Parathyroid adenoma (tissue), 2 donors: Measurements from ENCODE around the gene PKD1.

Source experiments
- H2AFZ ChIP-seq: fragments of 300-600 bp; sonication (generic); one replicate; pipeline ENCODE4 v1.7.0; 2017; ENCODE audit warnings: antibody characterized with exemption, mild to moderate bottlenecking
- H3K27ac ChIP-seq: fragments of 300-600 bp; sonication (generic); one replicate; pipeline ENCODE4 v1.7.0; 2017
- H3K27me3 ChIP-seq: fragments of 300-600 bp; sonication (generic); one replicate; pipeline ENCODE4 v1.7.0; 2017; ENCODE audit warnings: low read length; ENCODE audit not compliant: control insufficient read depth, insufficient read depth
- H3K36me3 ChIP-seq: fragments of 300-600 bp; sonication (generic); one replicate; pipeline ENCODE4 v1.7.0; 2017; ENCODE audit warnings: low read length; ENCODE audit not compliant: control insufficient read depth, insufficient read depth
- H3K4me1 ChIP-seq: fragments of 300-600 bp; sonication (generic); one replicate; pipeline ENCODE4 v1.7.0; 2017; ENCODE audit warnings: control low read depth
- H3K4me2 ChIP-seq: fragments of 300-600 bp; sonication (generic); one replicate; pipeline ENCODE4 v1.7.0; 2017; ENCODE audit warnings: low read length
- H3K4me3 ChIP-seq: fragments of 300-600 bp; sonication (generic); one replicate; pipeline ENCODE4 v1.7.0; 2017; ENCODE audit warnings: low read depth, low read length
- H3K79me2 ChIP-seq: fragments of 300-600 bp; sonication (generic); one replicate; pipeline ENCODE4 v1.7.0; 2017; ENCODE audit warnings: control low read depth
- H3K9ac ChIP-seq: fragments of 300-600 bp; sonication (generic); one replicate; pipeline ENCODE4 v1.7.0; 2017; ENCODE audit warnings: mild to moderate bottlenecking
- H3K9me3 ChIP-seq: fragments of 300-600 bp; sonication (generic); one replicate; pipeline ENCODE4 v1.7.0; 2017; ENCODE audit warnings: low read length; ENCODE audit not compliant: control insufficient read depth
- TF ChIP-seq, protein P1 (sequence below): fragments of 300-600 bp; sonication (generic); IDR thresholded peaks from one replicate; pipeline ENCODE4 v1.7.0; 2017; ENCODE audit warnings: antibody characterized with exemption, mild to moderate bottlenecking
- donor health status: primary hyperparathyroidism.

PKD1 gene

DNA sequence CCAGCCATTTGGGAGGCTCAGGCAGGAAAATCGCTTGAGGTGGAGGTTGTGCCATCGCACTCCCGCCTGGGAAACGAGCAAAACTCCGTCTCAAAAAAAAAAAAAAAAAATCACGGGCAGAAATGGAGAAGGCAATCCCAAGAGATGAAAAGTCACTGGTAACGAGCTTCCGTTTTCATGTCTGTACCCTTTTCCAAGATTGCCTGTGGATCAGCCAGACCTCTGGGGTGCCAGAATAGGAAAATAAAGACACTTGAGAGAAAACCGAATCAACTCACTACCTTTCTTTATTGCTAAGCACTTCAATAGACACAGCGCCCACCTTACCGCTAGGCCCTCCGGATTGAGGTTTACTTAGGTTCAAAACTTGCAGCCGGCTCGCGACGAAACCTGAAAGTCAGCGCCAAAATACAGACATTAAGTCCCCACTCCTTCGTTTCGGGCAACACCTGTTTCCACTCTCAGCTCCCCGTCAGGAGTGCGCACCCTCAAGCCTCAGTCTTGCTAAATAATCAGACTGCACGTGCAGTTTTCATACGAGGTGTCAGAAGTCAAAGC is 18.9 kb upstream of the PKD1 start:
- Histone ChIP-seq H2AFZ (peak overlapping the region; percentile 23), H3K9ac (no peak overlapping the region), H3K9me3 (no peaks in the 10 kb centered on the region), H3K4me1 (peaks cover 26% of the 10 kb centered on the region), H3K4me2 (peak overlapping the region; percentile 87), H3K27ac (peak overlapping the region; percentile 78), H3K4me3 (peak overlapping the region; percentile 97), H3K36me3 (no peaks in the 10 kb centered on the region), H3K27me3 (no peaks in the 10 kb centered on the region), H3K79me2 (peaks cover 50% of the 10 kb centered on the region)
- TF ChIP-seq, protein P1, sequence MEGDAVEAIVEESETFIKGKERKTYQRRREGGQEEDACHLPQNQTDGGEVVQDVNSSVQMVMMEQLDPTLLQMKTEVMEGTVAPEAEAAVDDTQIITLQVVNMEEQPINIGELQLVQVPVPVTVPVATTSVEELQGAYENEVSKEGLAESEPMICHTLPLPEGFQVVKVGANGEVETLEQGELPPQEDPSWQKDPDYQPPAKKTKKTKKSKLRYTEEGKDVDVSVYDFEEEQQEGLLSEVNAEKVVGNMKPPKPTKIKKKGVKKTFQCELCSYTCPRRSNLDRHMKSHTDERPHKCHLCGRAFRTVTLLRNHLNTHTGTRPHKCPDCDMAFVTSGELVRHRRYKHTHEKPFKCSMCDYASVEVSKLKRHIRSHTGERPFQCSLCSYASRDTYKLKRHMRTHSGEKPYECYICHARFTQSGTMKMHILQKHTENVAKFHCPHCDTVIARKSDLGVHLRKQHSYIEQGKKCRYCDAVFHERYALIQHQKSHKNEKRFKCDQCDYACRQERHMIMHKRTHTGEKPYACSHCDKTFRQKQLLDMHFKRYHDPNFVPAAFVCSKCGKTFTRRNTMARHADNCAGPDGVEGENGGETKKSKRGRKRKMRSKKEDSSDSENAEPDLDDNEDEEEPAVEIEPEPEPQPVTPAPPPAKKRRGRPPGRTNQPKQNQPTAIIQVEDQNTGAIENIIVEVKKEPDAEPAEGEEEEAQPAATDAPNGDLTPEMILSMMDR = no peak

DNA sequence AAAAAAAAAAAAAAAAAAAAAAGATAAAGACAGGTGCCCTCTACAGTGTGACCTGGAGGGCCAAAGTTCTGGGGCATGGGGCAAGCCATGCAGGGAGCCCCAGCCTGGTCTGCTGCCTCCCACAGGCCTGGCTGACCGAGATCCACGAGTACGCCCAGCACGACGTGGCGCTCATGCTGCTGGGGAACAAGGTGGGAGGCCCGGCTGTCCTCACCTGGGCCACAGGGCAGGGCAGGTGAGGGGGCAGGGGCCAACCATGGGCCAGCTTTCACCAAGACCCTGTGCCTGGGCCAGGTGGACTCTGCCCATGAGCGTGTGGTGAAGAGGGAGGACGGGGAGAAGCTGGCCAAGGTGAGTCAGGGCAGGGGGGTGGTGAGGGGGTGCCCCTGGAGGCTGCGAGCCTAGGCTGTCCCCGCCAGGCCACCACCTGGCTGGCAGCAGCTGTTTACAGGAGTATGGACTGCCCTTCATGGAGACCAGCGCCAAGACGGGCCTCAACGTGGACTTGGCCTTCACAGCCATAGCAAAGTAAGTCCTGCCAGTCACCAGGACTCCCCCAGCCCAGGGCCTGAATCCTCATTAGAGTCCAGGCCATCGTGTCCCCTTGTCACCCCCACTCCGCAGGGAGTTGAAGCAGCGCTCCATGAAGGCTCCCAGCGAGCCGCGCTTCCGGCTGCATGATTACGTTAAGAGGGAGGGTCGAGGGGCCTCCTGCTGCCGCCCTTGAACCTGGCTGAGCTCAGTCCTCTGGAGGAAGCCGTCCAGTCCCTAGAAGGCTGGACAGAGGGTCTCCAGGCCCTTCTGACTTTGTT is 17.2 kb upstream of the PKD1 start:
- peak overlapping the region; percentile 5 for H2AFZ ChIP-seq
- peak overlapping the region; percentile 97 for H3K4me3 ChIP-seq
- no peaks in the 10 kb centered on the region for H3K36me3 ChIP-seq
- H3K4me2 ChIP-seq = peak overlapping the region; percentile 87
- H3K9me3 ChIP-seq = no peaks in the 10 kb centered on the region
- no peaks in the 10 kb centered on the region for H3K27me3 ChIP-seq
- H3K79me2 ChIP-seq = peaks cover 51% of the 10 kb centered on the region
- H3K9ac ChIP-seq = no peak overlapping the region
- H3K4me1 ChIP-seq = peaks cover 29% of the 10 kb centered on the region
- TF ChIP-seq, protein P1 = no peak
- H3K27ac ChIP-seq = peak overlapping the region; percentile 78

DNA sequence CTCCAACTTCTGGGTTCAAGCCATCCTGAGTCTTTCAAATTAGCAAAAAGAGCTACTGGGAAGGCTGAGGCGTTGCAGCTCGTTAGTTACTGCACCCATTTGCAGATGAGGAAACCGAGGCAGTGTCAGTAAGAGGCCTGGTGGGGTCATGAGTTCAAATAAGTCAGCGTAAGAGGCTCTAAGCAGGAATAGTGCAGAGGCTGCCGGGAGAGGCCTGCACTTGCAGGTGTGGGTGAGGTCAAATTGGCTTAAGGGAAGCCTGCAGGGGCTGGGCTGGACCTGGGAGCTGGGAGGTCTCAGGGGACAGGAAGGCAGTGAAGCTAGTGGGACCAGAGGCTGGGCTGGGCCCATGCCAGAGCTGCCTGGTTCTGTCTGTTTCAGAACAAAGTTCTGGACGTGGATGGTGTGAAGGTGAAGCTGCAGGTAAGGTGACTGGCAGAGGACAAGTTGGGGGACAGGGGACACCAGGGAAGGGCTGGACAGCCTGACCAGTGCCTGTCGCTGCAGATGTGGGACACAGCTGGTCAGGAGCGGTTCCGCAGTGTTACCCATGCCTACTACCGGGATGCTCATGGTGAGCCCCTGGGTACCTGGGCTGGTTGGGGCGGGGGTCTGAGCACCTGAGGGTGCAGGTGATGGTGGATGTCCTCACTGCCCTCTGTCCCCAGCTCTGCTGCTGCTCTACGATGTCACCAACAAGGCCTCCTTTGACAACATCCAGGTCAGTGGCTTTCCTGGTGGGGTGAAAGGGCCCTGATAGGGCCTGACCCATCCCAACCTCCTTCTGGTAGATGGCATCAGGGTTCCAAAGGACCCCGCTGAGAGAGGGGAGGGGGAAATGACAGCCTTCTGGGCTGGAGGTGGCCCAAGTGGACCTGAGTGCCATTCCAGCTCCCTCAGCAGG is 15.7 kb upstream of the PKD1 start:
- Histone ChIP-seq H3K79me2 (peaks cover 39% of the 10 kb centered on the region), H3K9ac (no peak overlapping the region), H3K4me2 (no peak overlapping the region), H3K27ac (no peak overlapping the region), H2AFZ (no peak overlapping the region), H3K36me3 (no peaks in the 10 kb centered on the region), H3K4me1 (peaks cover 34% of the 10 kb centered on the region), H3K4me3 (no peak overlapping the region), H3K27me3 (no peaks in the 10 kb centered on the region), H3K9me3 (no peaks in the 10 kb centered on the region)
- TF ChIP-seq, protein P1 = no peak

DNA sequence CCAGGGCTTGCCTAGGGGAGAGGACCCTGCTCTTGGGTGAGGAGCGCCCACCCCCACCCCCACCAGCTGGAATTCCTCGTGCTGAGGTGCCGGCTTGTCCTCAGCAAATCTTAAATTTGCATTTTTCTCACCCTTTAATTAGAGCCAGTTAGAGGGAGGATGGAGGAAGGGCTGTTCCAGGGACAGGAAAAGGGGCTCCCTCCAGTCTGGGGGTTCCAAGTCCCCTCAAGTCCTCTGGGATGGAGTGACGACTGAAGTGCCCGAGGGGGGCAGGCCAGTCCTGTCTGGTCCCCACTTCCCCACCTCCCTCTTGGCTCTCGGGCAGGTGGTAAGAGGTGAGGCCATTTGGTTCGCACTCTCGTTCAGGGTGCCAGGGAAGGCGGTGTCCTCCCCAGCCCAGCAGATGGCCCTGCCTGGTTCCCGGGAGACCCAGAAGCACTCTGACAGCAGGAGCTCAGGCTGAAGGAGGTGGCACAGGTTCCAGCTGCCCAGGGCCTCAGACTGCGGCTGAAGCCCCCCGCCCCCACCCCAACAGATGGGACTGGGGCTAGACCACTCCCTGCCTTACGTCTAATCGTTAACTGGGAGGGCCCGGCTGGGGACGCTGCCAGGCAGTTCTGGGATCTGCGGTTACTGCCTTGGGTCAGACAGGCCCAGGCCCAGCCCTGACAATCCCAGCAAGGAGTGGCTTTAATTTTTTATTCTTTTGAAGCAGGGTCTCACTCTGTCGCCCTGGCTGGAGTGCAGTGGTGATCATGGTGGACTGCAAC is 14.9 kb upstream of the PKD1 start:
- no peak overlapping the region for H3K9ac ChIP-seq
- peaks cover 39% of the 10 kb centered on the region for H3K79me2 ChIP-seq
- H3K4me3 ChIP-seq = no peak overlapping the region
- no peaks in the 10 kb centered on the region for H3K9me3 ChIP-seq
- TF ChIP-seq, protein P1 = no peak
- no peak overlapping the region for H3K4me2 ChIP-seq
- H3K4me1 ChIP-seq = peaks cover 34% of the 10 kb centered on the region
- no peak overlapping the region for H2AFZ ChIP-seq
- H3K36me3 ChIP-seq = no peaks in the 10 kb centered on the region
- H3K27me3 ChIP-seq = no peaks in the 10 kb centered on the region
- no peak overlapping the region for H3K27ac ChIP-seq
